ENCODE measurements around the gene RAP1GAP2.
A peak's percentile ranks its signal among the peaks of the same experiment; 100 is the strongest.

DNA sequence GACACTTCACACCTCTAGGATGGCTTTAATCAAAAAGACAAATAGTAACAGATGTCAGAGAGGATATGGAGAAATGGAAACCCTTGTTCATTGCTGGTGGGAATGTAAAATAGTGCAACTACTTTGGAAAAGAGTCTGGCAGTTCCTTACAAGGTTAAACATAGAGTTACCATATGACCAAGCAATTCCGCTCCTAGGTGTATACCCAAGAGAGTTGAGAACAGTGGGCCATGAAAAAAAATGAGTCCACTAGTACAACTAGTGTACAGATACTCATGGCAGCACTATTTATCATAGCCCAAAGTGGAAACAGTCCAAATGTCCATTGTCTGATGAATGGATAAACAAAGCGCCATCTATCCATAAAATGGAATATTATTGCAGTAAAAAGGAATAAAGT is 228.1 kb downstream of the RAP1GAP2 start:
- TF ChIP-seq ZNF8 (CRISPR knock-in tag; IDR thresholded peaks at IDR 0.05) (peak; percentile 74), ZFP3 (CRISPR knock-in tag; IDR thresholded peaks at IDR 0.05) (no peak), RARB (CRISPR knock-in tag; IDR thresholded peaks at IDR 0.05) (no peak), ARNTL (CRISPR knock-in tag; IDR thresholded peaks at IDR 0.05; ENCODE audit: borderline replicate concordance, low read depth) (no peak), ZFP30 (CRISPR knock-in tag; IDR thresholded peaks at IDR 0.05) (no peak), BACH2 (CRISPR knock-in tag; IDR thresholded peaks at IDR 0.05; ENCODE audit: borderline replicate concordance) (no peak), ZC3H10 (CRISPR knock-in tag; IDR thresholded peaks at IDR 0.05) (no peak), ZNF565 (CRISPR knock-in tag; conservative IDR thresholded peaks at IDR 0.05; ENCODE audit: low read depth) (no peak)
- TF ChIP-seq, protein P1, sequence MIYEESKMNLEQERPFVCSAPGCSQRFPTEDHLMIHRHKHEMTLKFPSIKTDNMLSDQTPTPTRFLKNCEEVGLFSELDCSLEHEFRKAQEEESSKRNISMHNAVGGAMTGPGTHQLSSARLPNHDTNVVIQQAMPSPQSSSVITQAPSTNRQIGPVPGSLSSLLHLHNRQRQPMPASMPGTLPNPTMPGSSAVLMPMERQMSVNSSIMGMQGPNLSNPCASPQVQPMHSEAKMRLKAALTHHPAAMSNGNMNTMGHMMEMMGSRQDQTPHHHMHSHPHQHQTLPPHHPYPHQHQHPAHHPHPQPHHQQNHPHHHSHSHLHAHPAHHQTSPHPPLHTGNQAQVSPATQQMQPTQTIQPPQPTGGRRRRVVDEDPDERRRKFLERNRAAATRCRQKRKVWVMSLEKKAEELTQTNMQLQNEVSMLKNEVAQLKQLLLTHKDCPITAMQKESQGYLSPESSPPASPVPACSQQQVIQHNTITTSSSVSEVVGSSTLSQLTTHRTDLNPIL (CRISPR knock-in tag; IDR thresholded peaks at IDR 0.05; ENCODE audit: low read depth) = no peak
- TF ChIP-seq, protein P2, sequence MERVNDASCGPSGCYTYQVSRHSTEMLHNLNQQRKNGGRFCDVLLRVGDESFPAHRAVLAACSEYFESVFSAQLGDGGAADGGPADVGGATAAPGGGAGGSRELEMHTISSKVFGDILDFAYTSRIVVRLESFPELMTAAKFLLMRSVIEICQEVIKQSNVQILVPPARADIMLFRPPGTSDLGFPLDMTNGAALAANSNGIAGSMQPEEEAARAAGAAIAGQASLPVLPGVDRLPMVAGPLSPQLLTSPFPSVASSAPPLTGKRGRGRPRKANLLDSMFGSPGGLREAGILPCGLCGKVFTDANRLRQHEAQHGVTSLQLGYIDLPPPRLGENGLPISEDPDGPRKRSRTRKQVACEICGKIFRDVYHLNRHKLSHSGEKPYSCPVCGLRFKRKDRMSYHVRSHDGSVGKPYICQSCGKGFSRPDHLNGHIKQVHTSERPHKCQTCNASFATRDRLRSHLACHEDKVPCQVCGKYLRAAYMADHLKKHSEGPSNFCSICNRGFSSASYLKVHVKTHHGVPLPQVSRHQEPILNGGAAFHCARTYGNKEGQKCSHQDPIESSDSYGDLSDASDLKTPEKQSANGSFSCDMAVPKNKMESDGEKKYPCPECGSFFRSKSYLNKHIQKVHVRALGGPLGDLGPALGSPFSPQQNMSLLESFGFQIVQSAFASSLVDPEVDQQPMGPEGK (CRISPR knock-in tag; IDR thresholded peaks at IDR 0.05; ENCODE audit: borderline replicate concordance) = no peak
